GM23248 (cell line): Measurements from ENCODE around the gene CYP2R1.

Experiments
- EZH2 ChIP-seq: fragments of 200-600 bp; sonication (generic); IDR thresholded peaks from 2 replicates; pipeline ENCODE4 v1.6.1; 2018; ENCODE audit warnings: antibody characterized with exemption, mild to moderate bottlenecking; ENCODE audit not compliant: insufficient read depth, poor library complexity, severe bottlenecking
- EZH2phosphoT487 ChIP-seq: fragments of 200-600 bp; sonication (generic); IDR thresholded peaks from 2 replicates; pipeline ENCODE4 v1.6.1; 2018; ENCODE audit warnings: antibody characterized with exemption, moderate library complexity, mild to moderate bottlenecking, low read depth; ENCODE audit not compliant: insufficient read depth

- no peak for TF ChIP-seq EZH2
- no peak for TF ChIP-seq EZH2phosphoT487
Observed at GRCh38 chr11:14932447-14932846, 40.4 kb upstream of the CYP2R1 start.
